Astrocyte (in vitro differentiated cells and primary cell): ENCODE data around the gene EEA1. TPM values are rescaled to one million over a fixed set of nuclear protein-coding genes. Genes with fewer than 3 reads are reported as not detected.

Experiments
- DNase-seq: peaks from one replicate; pipeline ENCODE4 v3.0.0-alpha.2; 2010; ENCODE audit warnings: low read depth
- FAIRE-seq: peaks from 2 replicates; lab custom pipeline; 2011; peaks lifted over from hg19 to GRCh38; lab: Jason Lieb, UNC
- H2AFZ ChIP-seq: 2 replicates; pipeline ENCODE4 v1.6.0; 2012; ENCODE audit warnings: low read depth, low read length, inconsistent platforms
- H3K27ac ChIP-seq: 2 replicates; pipeline ENCODE4 v1.5.1; 2011; ENCODE audit warnings: low read depth, low read length, inconsistent platforms
- H3K27me3 ChIP-seq: 2 replicates; pipeline ENCODE4 v1.6.0; 2011; ENCODE audit warnings: low read length, inconsistent platforms; ENCODE audit not compliant: insufficient read depth
- H3K36me3 ChIP-seq: 2 replicates; pipeline ENCODE4 v1.5.1; 2011; ENCODE audit warnings: low read length, inconsistent platforms; ENCODE audit not compliant: insufficient read depth
- H3K4me1 ChIP-seq: 2 replicates; pipeline ENCODE4 v1.5.1; 2011; ENCODE audit warnings: low read length, inconsistent platforms; ENCODE audit not compliant: insufficient read depth
- H3K4me2 ChIP-seq: 2 replicates; pipeline ENCODE4 v1.6.0; 2012; ENCODE audit warnings: low read length, inconsistent platforms
- H3K4me3 ChIP-seq: 2 replicates; pipeline ENCODE4 v1.5.1; 2011; ENCODE audit warnings: low read depth, mild to moderate bottlenecking, low read length, inconsistent platforms; ENCODE audit not compliant: insufficient read depth
- H3K79me2 ChIP-seq: 2 replicates; pipeline ENCODE4 v1.6.0; 2012; ENCODE audit warnings: mild to moderate bottlenecking, low read length, inconsistent platforms; ENCODE audit not compliant: insufficient read depth
- H3K9ac ChIP-seq: 2 replicates; pipeline ENCODE4 v1.6.0; 2012; ENCODE audit warnings: mild to moderate bottlenecking, low read length, inconsistent platforms
- H3K9me3 ChIP-seq: 2 replicates; pipeline ENCODE4 v1.5.1; 2012; ENCODE audit warnings: low read depth, mild to moderate bottlenecking, low read length, inconsistent platforms; ENCODE audit not compliant: insufficient read depth
- H4K20me1 ChIP-seq: 2 replicates; pipeline ENCODE4 v1.6.0; 2012; ENCODE audit warnings: low read length, inconsistent platforms; ENCODE audit not compliant: insufficient read depth
- H3K27ac Mint-ChIP-seq: one replicate; pipeline ENCODE4 v1.8.0; 2021; ENCODE audit warnings: mild to moderate bottlenecking, mixed read lengths; ENCODE audit not compliant: unreplicated experiment
- H3K27me3 Mint-ChIP-seq: one replicate; pipeline ENCODE4 v1.8.0; 2021; ENCODE audit warnings: low read depth, mixed read lengths; ENCODE audit not compliant: unreplicated experiment
- H3K36me3 Mint-ChIP-seq: one replicate; pipeline ENCODE4 v1.8.0; 2021; ENCODE audit warnings: low read depth, mixed read lengths; ENCODE audit not compliant: unreplicated experiment
- H3K4me1 Mint-ChIP-seq: one replicate; pipeline ENCODE4 v1.8.0; 2021; ENCODE audit warnings: low read depth, mixed read lengths; ENCODE audit not compliant: unreplicated experiment
- H3K4me3 Mint-ChIP-seq: one replicate; pipeline ENCODE4 v1.8.0; 2021; ENCODE audit warnings: mild to moderate bottlenecking, moderate library complexity, mixed read lengths; ENCODE audit not compliant: unreplicated experiment
- H3K9me3 Mint-ChIP-seq: one replicate; pipeline ENCODE4 v1.8.0; 2021; ENCODE audit warnings: mild to moderate bottlenecking, mixed read lengths; ENCODE audit not compliant: unreplicated experiment
- CTCF ChIP-seq: IDR thresholded peaks from 2 replicates; pipeline ENCODE4 v1.5.1; 2011; ENCODE audit warnings: low read depth, mild to moderate bottlenecking, inconsistent platforms, low read length, moderate library complexity; ENCODE audit not compliant: insufficient read depth
- EZH2 ChIP-seq: IDR thresholded peaks from 2 replicates; pipeline ENCODE4 v1.6.1; 2012; ENCODE audit warnings: mild to moderate bottlenecking, low read length, inconsistent platforms; ENCODE audit not compliant: insufficient read depth
- total RNA-seq: library from RNA; stranded (reverse); gene quantifications from 2 replicates; pipeline ENCODE4 v1.2.1, GENCODE V29; 2021

EEA1 gene
- total RNA-seq, 1 donor from 2014 or later = 36.5 TPM

GRCh38 chr12:92786045-92786444 lies 143.1 kb downstream of the EEA1 start:
- Histone ChIP-seq H2AFZ (no peak overlapping the region), H4K20me1 (no peaks in the 10 kb centered on the region), H3K27ac (no peak overlapping the region), H3K79me2 (no peaks in the 10 kb centered on the region), H3K9me3 (no peaks in the 10 kb centered on the region), H3K4me1 (peaks cover 3% of the 10 kb centered on the region), H3K9ac (no peak overlapping the region), H3K4me3 (no peak overlapping the region), H3K36me3 (peaks cover 12% of the 10 kb centered on the region), H3K27me3 (no peaks in the 10 kb centered on the region), H3K4me2 (no peak overlapping the region)
- Mint-ChIP-seq H3K4me1 (peaks cover 24% of the 10 kb centered on the region), H3K4me3 (no peak overlapping the region), H3K36me3 (peaks cover 14% of the 10 kb centered on the region), H3K9me3 (peaks cover 5% of the 10 kb centered on the region), H3K27me3 (no peaks in the 10 kb centered on the region), H3K27ac (peak overlapping the region; percentile 4)
- TF ChIP-seq EZH2 (no peak), CTCF (no peak)
- peak; percentile 56 for DNase-seq
- peak; percentile 52 for FAIRE-seq

GRCh38 chr12:92785563-92785950 lies 143.5 kb downstream of the EEA1 start:
- Histone ChIP-seq H3K4me2 (no peak overlapping the region), H3K9ac (no peak overlapping the region), H3K9me3 (no peaks in the 10 kb centered on the region), H3K4me3 (no peak overlapping the region), H3K36me3 (peaks cover 12% of the 10 kb centered on the region), H3K27me3 (no peaks in the 10 kb centered on the region), H3K79me2 (no peaks in the 10 kb centered on the region), H2AFZ (no peak overlapping the region), H3K4me1 (peaks cover 3% of the 10 kb centered on the region), H4K20me1 (no peaks in the 10 kb centered on the region), H3K27ac (no peak overlapping the region)
- no peak for FAIRE-seq
- H3K4me1 Mint-ChIP-seq = peaks cover 24% of the 10 kb centered on the region
- no peak for DNase-seq
- H3K9me3 Mint-ChIP-seq = peaks cover 3% of the 10 kb centered on the region
- peaks cover 11% of the 10 kb centered on the region for H3K36me3 Mint-ChIP-seq
- H3K27me3 Mint-ChIP-seq = no peaks in the 10 kb centered on the region
- peak overlapping the region; percentile 4 for H3K27ac Mint-ChIP-seq
- no peak overlapping the region for H3K4me3 Mint-ChIP-seq
- no peak for TF ChIP-seq CTCF
- no peak for TF ChIP-seq EZH2

GRCh38 chr12:92784797-92785562 lies 144.1 kb downstream of the EEA1 start:
- no peaks in the 10 kb centered on the region for H3K79me2 ChIP-seq
- H3K36me3 Mint-ChIP-seq = peaks cover 7% of the 10 kb centered on the region
- peaks cover 12% of the 10 kb centered on the region for H3K36me3 ChIP-seq
- peak; percentile 70 for DNase-seq
- no peak overlapping the region for H3K4me3 Mint-ChIP-seq
- no peaks in the 10 kb centered on the region for H3K9me3 ChIP-seq
- no peak overlapping the region for H3K4me2 ChIP-seq
- no peak overlapping the region for H3K9ac ChIP-seq
- no peaks in the 10 kb centered on the region for H3K9me3 Mint-ChIP-seq
- H3K27ac ChIP-seq = no peak overlapping the region
- H3K4me1 Mint-ChIP-seq = peaks cover 24% of the 10 kb centered on the region
- H3K4me3 ChIP-seq = no peak overlapping the region
- no peaks in the 10 kb centered on the region for H4K20me1 ChIP-seq
- no peaks in the 10 kb centered on the region for H3K27me3 ChIP-seq
- peak overlapping the region; percentile 93 for H3K27ac Mint-ChIP-seq
- TF ChIP-seq CTCF (peak; percentile 49), EZH2 (no peak)
- no peaks in the 10 kb centered on the region for H3K27me3 Mint-ChIP-seq
- no peak overlapping the region for H2AFZ ChIP-seq
- peak; percentile 82 for FAIRE-seq
- peaks cover 3% of the 10 kb centered on the region for H3K4me1 ChIP-seq
